GM19238 (cell line): ENCODE measurements around the gene FAM227B.
"Not testable (repeated sequence)": the region's sequence is repeated elsewhere in the genome, so short reads cannot be mapped to it uniquely, and the experiment has no call there.

Experiments
- DNase-seq: peaks from one replicate; pipeline ENCODE4 v3.0.0; 2011; ENCODE audit warnings: low spot score; ENCODE audit not compliant: insufficient read length

FAM227B gene

GRCh38 chr15:49438962-49439631, 181.5 kb downstream of the FAM227B start:
- no peak for DNase-seq

GRCh38 chr15:49436751-49437150, 183.9 kb downstream of the FAM227B start:
- DNase-seq = no peak

- no peak for DNase-seq
Measured at GRCh38 chr15:49435174-49435573, 185.4 kb downstream of the FAM227B start.

- DNase-seq = no peak
Measured at GRCh38 chr15:49430046-49430445, 190.6 kb downstream of the FAM227B start.

- DNase-seq = no peak
Measured at GRCh38 chr15:49428409-49429095, 192.1 kb downstream of the FAM227B start.

- no peak for DNase-seq
Measured at GRCh38 chr15:49427372-49427771, 193.2 kb downstream of the FAM227B start.

GRCh38 chr15:49424954-49425353, 195.7 kb downstream of the FAM227B start:
- DNase-seq = no peak

- no peak for DNase-seq
Measured at GRCh38 chr15:49423901-49424550, 196.6 kb downstream of the FAM227B start.

- no peak for DNase-seq
Measured at GRCh38 chr15:49423021-49423420, 197.6 kb downstream of the FAM227B start, which contains the start of gene FGF7. Gene FGF7 (plus strand): TSS chr15:49423242. CDS start chr15:49424298, 1,056 bp downstream.

- no peak for DNase-seq
Measured at GRCh38 chr15:49421991-49422390, 198.6 kb downstream of the FAM227B start.

GRCh38 chr15:49418811-49419210, 201.8 kb downstream of the FAM227B start:
- no peak for DNase-seq

- DNase-seq = no peak
Measured at GRCh38 chr15:49415638-49416037, 205.0 kb downstream of the FAM227B start.

- no peak for DNase-seq
Measured at GRCh38 chr15:49415149-49415548, 205.5 kb downstream of the FAM227B start.

GRCh38 chr15:49412797-49413196, 207.8 kb downstream of the FAM227B start:
- no peak for DNase-seq

- DNase-seq = no peak
Measured at GRCh38 chr15:49410641-49411040, 210.0 kb downstream of the FAM227B start.

GRCh38 chr15:49406352-49407118, 214.1 kb downstream of the FAM227B start:
- DNase-seq = no peak

- DNase-seq = not testable (repeated sequence)
Measured at GRCh38 chr15:49402515-49403296, 217.9 kb downstream of the FAM227B start.

- DNase-seq = no peak
Measured at GRCh38 chr15:49387471-49387870, 233.1 kb downstream of the FAM227B start.

- DNase-seq = no peak
Measured at GRCh38 chr15:49383266-49383665, 237.4 kb downstream of the FAM227B start.

GRCh38 chr15:49382394-49382793, 238.2 kb downstream of the FAM227B start:
- DNase-seq = no peak

GRCh38 chr15:49380912-49381311, 239.7 kb downstream of the FAM227B start:
- no peak for DNase-seq
